Stimulated activated CD4-positive, alpha-beta T cell treated with anti-CD3 and anti-CD28 coated beads, Interleukin-15, amount 100 ng/mL, for 48 hours (primary cell): Measurements from ENCODE around the gene TBC1D13.
"Not testable (repeated sequence)": the region's sequence is repeated elsewhere in the genome, so short reads cannot be mapped to it uniquely, and the experiment has no call there.

ENCODE experiments used
- DNase-seq, 2 donors: peaks; one replicate each; pipeline ENCODE4 v3.0.0-alpha.2; 2020; ENCODE audit warnings: low read depth in 2 of 2

TBC1D13 gene

DNA sequence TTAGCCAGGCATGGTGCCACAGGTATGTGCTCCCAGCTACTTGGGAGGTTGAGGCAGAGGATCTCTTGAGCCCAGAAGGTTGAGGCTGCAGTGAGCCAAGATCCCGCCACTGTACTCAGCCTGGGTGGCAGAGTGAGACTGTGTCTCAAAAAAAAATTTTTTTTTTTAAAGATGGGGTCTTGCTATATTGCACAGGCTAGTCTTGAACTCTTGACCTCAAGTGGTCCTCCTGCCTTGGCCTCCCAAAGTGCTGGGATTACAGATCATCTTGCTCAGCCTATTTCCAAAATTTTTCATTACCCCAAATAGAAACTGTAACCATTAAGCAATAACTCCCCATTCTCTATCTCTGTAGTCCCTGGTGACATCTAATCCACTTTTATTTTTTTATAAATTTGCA, 4.4 kb upstream of the TBC1D13 start:
- no peak for DNase-seq

DNA sequence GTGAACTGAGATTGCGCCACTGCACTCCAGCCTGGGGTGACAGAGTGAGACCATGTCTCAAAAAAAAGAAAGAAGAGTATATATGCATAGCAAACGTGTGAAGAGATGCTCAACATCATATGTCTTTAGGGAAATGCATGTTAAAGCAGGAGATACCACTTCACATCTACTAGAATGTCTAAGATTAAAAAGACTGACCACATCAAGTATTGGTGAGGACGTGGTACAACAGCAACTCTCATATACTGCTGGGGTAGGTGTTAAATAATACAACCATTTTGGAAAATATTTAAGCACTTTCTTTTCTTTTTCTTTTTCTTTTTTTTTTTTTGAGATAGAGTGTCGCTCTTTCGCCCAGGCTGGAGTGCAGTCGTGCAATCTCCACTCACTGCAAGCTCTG, 1.6 kb upstream of the TBC1D13 start:
- DNase-seq: no peak

DNA sequence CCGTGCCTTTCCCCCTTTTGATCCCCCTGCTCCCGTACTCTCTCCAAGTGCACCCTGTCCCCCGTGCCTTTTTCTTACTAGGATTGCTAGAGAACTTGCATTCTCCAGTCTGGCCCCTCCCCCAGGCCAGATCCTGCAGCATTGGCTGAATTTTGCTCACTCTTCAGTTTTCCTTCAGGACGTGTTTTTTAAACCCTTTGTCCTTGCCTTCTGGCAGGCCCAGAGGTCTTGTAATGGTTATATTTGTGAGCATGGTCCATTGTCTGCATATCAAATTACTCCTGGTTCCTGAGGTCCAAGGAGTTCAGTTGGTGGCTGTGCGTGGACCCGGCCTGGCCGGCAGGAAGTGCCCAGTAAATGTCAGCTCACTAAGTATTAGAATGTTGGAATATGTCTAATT, 606 bp downstream of the TBC1D13 start:
- no peak for DNase-seq

DNA sequence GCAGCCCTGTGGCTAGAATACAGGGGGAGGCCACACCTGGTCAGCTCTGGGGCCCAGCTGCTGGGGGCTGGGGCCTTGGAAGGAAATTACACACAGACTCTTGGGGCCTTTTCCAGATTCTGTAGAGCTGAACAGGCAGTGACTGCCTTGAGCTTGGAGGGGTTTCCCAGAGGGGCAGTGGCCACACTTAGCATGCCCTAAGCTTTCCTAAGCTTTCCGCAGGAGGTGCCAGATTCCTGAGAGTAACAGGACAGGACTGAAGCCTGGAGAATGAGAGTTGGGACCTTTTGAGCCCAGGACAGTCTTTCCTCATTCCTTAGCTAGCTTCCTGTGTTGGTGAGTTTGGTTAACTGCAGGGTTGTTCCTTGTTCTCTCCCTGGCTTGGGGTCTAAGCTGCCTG, 1.4 kb downstream of the TBC1D13 start:
- no peak for DNase-seq

DNA sequence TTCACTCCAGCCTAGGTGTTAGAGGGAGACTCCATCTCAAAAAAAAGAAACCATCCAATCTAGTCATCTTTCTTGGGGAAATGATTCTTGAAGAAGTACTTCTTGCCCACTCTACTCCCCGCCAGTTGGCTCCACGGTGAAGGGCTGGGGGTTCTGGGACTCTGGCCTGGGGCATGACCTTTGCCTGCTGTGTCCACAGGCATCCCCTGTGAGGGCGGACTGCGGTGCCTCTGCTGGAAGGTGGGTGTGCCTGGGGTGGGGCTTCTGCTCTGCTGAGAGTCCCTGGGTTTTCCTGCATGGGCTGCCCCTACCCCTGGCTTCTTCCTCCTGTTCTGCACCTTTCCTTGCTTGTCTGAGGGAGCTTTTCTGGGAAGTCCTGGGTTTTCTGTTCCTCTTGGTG, 3.5 kb downstream of the TBC1D13 start:
- no peak for DNase-seq

DNA sequence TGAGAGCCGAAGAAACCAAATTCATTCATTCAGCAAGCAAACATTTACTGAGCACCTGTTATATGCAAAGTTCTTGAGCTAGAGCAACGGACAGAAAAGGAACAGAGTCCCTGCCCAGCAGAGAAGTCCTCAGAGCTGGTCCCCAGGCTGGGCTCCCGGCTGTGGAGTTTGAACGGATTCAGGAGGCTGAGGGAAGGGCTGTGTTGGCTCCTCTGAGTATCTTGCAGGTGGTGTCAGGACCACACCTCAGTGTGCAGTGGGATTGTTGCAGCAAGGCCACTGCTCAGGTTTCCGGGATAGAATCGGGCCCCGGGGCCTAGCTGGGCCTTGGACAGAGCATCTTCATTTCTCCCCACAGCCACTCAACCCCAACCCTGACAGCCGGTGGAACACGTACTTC, 5.1 kb downstream of the TBC1D13 start:
- no peak for DNase-seq

DNA sequence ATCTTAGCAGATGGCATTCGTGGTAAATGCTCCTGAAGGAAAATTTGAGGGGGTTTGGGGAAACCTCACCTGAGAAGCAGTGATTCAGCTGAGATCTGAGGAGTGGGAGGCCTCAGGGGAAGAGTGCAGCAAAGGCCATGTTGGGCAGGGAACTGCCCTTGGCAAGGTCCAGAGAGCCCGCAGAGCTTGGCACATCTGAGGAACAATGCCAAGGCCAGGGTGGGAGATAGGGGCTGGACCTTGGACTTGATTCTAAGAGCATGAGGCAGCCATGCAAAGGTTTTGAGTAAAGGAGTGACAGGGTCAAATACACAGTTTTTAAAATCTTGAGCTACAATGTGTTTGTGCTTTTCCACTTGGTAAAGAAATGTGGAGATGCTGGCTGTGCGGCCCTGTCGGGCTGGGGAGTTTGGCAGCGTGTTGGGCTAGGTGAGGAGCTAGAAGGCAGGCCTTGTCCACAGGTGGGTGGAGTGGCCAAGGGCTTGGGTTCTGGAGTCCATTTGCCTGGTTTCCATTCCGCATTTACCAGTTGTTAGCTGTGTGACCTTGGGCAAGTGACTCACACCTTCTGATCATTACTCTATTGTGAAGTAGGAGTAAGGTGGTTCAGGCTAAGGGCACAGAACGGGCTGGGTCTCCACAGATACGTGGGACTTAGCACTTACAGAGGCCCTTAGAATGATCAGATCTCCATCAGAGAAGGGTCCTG, 6.1 kb downstream of the TBC1D13 start:
- no peak for DNase-seq

DNA sequence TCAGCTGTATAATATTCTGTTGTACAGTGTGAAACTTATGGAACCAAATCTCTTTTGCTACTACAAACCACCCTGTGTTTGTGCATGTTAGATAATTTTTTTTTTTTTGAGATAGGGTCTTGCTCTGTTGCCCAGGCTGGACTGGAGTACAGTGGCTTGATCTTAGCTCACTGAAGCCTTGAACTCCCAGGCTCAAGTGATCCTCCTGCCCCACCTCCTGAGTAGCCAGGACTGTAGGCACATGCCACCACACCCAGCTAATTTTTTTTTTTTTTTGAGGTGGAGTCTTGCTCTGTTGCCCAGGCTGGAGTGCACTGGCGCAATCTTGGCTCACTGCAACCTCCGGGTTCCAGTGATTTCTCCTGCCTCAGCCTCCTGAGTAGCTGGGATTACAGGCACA, 7.9 kb downstream of the TBC1D13 start:
- DNase-seq: not testable (repeated sequence)

DNA sequence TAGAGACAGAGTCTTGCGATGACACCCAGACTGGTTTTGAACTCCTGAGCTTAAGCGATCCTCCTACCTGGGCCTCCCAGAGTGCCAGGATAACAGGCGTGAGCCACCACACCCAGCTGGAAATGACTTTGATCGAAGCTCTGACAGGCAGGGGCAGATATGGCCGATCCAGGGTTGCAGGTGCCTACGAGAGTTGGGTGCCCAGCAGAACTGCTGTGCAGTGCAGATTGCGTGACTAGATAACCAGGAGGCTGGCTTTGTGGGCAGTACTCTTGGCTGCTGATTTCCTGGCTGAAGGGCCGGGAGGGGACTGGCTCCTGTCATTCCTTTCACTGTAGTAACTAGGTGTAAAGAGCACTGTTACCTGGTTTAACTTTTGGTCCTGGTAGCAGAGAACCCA, 11.8 kb downstream of the TBC1D13 start:
- DNase-seq: no peak

DNA sequence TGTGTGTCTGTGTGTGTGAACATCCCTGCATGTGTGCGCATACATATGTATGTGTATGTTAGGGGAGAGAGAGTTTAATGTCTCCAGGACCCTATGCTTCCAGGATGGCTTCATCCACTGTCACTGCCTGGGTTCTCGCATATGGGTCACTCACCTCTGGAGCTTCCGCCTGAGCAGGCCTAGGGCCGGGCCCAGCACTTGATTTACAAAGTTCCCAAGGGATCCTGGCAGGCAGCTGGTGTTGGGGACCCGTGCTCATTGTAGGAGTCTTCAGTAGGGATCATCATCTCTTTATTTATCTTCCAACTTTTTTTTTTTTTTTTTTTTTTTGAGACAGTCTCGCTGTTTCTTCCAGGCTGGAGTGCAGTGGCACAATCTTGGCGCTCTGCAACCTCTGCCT, 13.0 kb downstream of the TBC1D13 start:
- no peak for DNase-seq

DNA sequence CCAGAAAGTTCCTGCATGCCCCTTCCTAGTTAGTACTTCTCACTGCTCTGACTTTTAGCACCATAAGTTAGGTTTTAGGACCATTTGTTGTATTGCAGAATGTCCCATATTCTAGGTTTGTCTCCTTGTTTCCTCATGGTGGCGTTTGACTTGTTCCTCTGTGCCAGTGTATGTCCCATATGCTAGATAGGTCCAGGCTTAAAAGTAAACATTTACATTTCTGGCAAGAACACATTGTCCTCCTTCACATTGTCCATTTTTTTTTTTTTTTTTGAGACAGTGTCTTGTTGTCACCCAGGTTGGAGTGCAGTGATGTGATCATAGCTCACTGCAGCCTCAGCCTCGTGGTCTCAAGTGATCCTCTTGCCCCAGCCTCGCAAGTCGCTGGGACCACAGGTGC, 15.4 kb downstream of the TBC1D13 start:
- no peak for DNase-seq

DNA sequence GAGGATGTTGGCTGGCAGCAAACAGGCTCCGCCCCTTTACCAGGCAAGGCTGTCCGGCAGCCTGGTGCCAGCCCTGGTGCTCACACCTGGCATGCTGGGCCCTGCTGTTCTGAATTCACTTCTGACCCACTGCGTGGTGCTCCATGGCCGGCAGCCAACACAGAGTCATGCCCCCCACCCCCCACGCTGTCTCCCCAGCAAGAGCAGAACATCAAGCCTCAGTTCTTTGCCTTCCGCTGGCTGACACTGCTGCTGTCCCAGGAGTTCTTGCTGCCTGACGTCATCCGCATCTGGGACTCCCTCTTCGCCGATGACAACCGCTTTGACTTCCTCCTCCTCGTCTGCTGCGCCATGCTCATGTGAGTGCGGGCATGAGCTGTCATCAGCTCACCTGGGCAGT, 18.6 kb downstream of the TBC1D13 start:
- no peak for DNase-seq

DNA sequence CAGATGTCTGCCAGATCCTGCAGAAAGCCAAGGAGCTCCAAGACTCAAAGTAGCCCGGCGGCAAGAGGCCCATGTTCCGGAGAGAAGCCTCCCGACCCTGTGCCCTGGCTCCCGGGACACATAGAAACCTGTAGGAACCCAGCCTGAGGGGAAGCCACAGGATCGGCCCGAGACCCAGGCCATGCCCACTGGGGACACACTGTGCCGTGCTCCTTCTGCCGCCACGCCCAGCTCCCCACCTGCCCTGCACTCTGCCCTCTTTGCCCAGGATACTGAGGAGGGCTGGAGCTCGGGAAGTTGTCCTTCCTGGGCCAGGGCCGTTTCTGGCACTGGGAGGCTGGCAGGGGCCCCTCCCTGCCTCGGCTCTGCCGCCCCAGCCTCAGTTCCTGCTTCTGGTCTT, 20.8 kb downstream of the TBC1D13 start:
- DNase-seq: no peak

DNA sequence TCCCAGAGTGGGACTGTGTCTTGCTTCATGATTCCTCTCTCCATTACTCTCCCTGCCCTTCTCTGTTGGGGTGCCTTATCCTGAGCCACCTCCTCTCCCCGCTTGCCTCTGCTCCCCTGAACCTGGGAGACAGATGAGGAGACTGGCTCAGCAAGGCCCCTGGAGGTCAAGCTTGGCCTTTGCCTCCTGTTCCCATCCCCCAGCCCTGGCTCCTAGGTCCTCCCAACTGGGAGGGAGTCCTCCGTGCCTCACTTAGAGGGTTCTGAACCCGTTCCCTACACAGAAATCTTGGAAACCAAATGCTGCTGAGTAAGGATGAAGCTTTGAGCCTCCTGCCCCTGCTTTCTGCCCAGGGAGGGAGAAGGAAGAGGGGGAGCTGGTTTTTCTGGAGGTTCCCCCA, 21.5 kb downstream of the TBC1D13 start:
- DNase-seq: no peak

DNA sequence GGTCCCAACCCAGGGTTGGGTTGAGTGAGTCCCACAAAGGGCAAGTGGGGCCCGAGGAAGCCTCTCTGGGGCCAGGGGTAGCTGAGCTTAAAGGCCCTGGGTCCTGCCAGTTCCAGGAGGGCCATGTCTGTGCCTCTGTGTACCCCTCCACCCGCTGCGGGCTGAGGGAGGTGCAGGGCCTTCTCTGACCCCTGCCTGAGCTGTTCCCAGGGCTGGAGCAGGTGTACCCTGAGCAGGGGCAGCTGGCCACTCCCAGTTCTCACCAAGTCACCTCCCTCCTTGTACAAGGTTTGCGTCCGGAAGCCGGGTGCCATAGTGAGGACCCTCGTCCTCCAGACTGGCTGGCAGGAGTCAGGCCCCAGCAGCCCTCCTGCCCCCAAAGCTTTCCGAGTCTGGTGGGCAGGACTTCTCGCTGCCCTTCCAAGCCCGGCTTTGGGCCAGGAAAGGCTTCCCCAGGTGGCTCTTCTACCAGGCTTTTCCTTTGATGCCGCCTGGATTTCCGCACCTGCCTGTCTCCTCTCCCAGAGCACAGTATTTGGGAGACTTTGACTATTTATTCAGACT, 22.1 kb downstream of the TBC1D13 start:
- no peak for DNase-seq

DNA sequence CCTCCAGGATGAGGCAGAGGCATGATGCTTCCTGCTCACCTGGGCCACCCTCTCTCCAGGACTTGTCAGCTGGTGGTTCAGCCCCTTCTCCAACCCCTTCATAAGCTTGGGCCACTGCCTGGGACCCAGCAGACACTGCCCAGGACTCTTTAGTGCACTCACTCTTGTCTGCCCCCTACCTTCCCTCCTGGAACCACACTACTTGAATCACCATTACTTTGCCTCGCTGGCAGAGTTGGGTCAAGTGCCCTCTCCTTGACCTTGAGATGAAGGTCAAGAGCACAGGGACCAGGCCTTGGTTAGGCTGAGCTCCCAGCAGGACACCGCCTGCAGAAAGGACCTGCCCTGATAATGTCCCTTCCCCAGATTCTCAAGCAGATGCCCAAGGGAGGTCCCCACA, 22.8 kb downstream of the TBC1D13 start:
- no peak for DNase-seq

DNA sequence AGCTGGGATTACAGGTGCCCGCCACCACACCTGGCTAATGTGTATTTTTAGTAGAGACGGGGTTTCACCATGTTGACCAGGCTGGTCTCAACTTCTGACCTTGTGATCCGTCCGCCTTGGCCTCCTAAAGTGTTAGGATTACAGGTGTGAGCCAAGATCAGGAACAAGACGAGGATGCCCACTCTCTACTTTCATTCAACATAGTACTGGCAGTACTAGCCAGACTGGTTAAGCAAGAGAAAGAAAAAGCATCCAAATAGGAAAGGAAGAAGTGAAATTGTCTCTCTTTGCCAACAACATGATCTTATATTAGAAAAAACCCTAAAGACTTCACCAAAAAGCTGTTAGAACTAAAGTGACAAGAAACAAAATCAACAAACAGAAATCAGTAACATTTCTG, 23.8 kb downstream of the TBC1D13 start:
- DNase-seq: no peak

DNA sequence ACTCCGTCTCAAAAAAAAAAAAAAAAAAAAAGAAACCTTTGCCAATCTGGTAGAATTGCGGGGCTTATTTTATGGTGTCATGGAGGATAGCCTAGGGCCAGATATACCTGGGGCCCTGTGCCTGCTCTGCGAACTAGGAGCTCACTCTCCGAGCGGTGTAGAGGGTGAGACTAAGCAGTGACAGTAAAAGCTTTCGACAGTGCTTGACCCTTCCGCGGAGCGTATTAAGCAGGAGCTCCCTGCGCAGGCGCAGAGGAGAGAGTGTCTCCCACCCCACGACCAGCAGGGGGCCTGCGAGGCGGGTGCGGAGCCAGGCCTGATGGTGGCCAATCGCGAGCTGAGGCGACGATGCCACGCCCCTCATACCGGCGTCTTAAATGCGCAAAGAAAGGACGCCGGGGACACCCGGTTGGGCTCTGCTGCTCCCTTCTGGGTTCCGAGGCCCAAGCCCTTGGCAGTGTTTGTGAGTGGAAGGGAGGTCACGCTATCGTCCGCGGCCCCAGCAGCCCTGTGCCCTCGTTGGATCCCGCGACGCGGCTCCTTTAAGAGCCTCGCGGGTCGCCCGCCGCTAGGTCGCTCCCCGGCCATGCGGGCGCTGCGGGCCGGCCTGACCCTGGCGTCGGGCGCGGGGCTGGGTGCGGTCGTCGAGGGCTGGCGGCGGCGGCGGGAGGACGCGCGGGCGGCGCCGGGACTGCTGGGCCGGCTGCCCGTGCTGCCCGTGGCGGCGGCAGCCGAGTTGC, 31.2 kb downstream of the TBC1D13 start, which contains the start of gene ENDOG:
ENDOG (plus strand) TSS at position 402 of the 740 bp plus-strand sequence; CDS start at position 587, 185 bp downstream.
- peak; percentile 91 to 97 for DNase-seq

DNA sequence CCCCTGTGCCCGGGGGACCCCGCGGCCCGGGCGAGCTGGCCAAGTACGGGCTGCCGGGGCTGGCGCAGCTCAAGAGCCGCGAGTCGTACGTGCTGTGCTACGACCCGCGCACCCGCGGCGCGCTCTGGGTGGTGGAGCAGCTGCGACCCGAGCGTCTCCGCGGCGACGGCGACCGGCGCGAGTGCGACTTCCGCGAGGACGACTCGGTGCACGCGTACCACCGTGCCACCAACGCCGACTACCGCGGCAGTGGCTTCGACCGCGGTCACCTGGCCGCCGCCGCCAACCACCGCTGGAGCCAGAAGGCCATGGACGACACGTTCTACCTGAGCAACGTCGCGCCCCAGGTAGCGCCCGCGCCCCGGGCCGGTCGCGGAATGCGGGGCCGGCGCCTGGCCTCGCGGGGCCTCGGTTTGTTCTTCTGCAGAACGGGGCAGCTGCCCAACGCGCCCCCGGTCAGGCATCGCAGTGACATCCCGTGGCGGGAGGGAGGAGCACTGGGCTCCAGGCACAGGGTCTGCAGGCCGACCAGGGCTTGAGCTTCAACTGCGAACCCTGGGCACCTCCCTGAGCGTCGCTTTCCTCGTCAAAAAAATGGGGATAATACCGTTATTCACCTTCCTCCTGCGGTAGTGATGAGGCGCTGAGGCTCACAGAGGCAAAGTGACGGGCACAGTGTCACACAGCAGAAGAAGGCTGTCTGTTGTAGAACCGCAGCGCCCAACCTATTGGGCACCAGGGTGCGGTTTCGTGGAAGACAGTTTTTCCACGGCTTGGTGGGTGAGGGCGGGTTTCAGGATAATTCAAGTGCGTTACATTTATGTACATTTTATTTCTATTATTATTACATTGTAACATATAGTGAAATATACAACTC, 32.0 kb downstream of the TBC1D13 start:
- DNase-seq: peak in 1 of 2 donors; percentile 39

DNA sequence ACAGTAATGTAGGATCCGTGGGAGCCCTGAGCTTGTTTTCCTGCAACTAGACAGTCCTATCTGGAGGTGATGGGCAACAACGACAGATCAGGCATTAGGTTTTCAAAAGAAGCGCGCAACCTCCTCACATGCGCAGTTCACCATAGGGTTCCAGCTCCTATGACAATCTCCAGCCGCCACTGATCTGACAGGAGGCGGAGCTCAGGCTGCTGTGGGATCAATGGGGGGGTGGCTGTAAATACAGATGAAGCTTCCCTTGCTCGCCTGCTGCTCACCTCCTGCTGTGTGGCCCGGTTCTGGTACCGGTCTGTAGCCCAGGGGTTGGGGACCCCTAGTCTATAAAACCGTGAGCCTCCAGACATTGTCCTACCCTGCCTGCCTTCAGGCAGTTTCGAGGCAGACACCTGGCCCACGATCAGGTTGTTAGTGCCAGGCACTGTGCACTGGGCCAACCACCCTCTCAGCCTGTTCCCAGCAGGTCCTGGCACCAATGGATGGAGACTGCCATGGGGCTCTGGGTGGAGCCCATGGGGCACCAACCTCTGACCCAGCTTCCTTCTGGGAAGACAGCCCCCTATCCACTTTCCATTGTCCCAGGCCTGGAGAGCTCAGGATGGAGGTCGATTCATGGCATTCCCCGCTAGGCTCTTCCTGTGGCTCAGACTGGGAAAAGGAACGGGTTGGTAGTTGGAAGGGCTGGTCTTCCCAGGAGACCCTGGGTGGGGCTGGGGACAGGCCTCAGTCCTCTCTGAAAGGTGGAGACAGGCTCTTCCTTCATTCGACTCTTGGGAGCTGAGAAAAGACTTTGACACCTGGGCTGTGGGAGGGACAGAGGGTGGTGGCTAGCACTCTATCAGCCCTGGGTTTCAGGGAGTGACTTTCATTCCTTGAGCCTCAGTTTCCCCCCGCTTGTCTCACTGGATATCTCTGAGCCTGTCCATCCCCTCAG, 32.9 kb downstream of the TBC1D13 start:
- no peak for DNase-seq
